Esophagus muscularis mucosa (tissue), 4 donors: ENCODE data around the gene GGA2. TPM values are rescaled to one million over a fixed set of nuclear protein-coding genes. Genes with fewer than 3 reads are reported as not detected.

Experiments
- DNase-seq: peaks from one replicate; pipeline ENCODE4 v3.0.0-alpha.2; 2017; ENCODE audit errors: extremely low spot score
- H3K27ac ChIP-seq, 4 donors: fragments of 200-600 bp; sonication (generic); replicated peaks in 1 of 4; 1 replicate in 3 of 4; 2 replicates in 1 of 4; pipeline ENCODE4 v1.5.1; 2016 to 2019; ENCODE audit warnings: mild to moderate bottlenecking in 1 of 4
- H3K27me3 ChIP-seq, 4 donors: fragments of 200-600 bp; sonication (generic); one replicate each; pipeline versions ENCODE4 v1.5.1 to v1.6.0; 2016 to 2019
- H3K36me3 ChIP-seq, 4 donors: fragments of 200-600 bp; sonication (generic); one replicate each; pipeline ENCODE4 v1.5.1; 2016 to 2019
- H3K4me1 ChIP-seq, 4 donors: fragments of 200-600 bp; sonication (generic); one replicate each; pipeline ENCODE4 v1.5.1; 2016 to 2019
- H3K4me3 ChIP-seq, 4 donors: fragments of 200-600 bp; sonication (generic); 1 replicate in 2 of 4; 2 replicates in 2 of 4; pipeline ENCODE4 v1.5.1; 2016 to 2019; ENCODE audit warnings: mild to moderate bottlenecking in 4 of 4, moderate library complexity in 1 of 4
- H3K9me3 ChIP-seq, 4 donors: fragments of 200-600 bp; sonication (generic); 1 replicate in 3 of 4; 2 replicates in 1 of 4; pipeline ENCODE4 v1.5.1; 2016 to 2019
- CTCF ChIP-seq, 3 experiments: fragments of 200-600 bp in 2 of 3; fragments of 450-650 bp in 1 of 3; sonication (generic) in 2 of 3; IDR thresholded peaks; one replicate each; pipeline ENCODE4 v1.5.1; 2017 to 2019; ENCODE audit warnings: antibody characterized with exemption in 3 of 3, mild to moderate bottlenecking in 2 of 3, moderate library complexity in 1 of 3
- EP300 ChIP-seq: sonication (generic); formaldehyde crosslinking; IDR thresholded peaks from one replicate; pipeline ENCODE4 v1.6.1; 2017; ENCODE audit warnings: antibody characterized with exemption
- POLR2A ChIP-seq: fragments of 450-650 bp; IDR thresholded peaks from one replicate; pipeline ENCODE4 v1.6.1; 2017; ENCODE audit warnings: antibody characterized with exemption, moderate library complexity, mild to moderate bottlenecking, low read depth
- POLR2AphosphoS5 ChIP-seq, 2 donors: sonication (generic); formaldehyde crosslinking; IDR thresholded peaks; one replicate each; pipeline ENCODE4 v1.6.1; 2017; ENCODE audit warnings: antibody characterized with exemption in 2 of 2
- WGBS: methylation state at CpG from one replicate; pipeline ENCODE4 v1.1.5; 2018; 5-methylcytosine and 5-hydroxymethylcytosine counted together
- intact Hi-C: fragments of 100-400 bp; cut with DNase I; formaldehyde crosslinking; loops from one replicate; pipeline ENCODE4 v1.15.1; 2023
- total RNA-seq, 4 donors: library from RNA; depleted of rRNA; stranded (reverse); fragments of >200 nt; gene quantifications; one replicate each; pipeline versions ENCODE4 v1.1.0 to v1.2.1, GENCODE V29; 2016

GGA2 gene
- total RNA-seq, 4 donors from 2014 or later: 20.3 to 37.3 (median 23.0) TPM

DNA sequence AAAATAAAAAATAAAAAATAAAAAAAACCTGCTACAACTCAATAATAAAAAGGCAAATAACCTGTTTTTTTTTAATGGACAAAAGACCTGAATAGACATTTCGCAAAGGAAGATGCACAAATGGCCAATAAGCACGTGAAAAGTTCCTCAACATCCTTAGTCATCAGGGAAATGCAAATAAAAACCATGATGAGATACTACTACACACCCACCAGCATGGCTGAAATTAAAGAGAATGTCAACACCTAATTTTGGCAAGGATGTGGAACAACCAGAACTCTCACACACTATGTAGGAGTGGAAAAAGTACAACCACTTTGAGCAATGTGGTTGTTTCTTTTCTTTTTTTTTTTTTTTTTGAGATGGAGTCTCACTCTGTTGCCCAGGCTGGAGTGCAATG lies 81.9 kb downstream of the GGA2 start:
- H3K27me3 ChIP-seq: no peaks in the 10 kb centered on the region
- intact Hi-C loops: no loop called here
- H3K27ac ChIP-seq: no peak overlapping the region
- H3K4me3 ChIP-seq: no peak overlapping the region
- 77% methylated on average over 2 of the region's 2 CpGs for WGBS
- peaks cover 15 to 22% (median 19%) of the 10 kb centered on the region in 4 donors for H3K4me1 ChIP-seq
- H3K36me3 ChIP-seq: peaks cover 6 to 63% (median 53%) of the 10 kb centered on the region in 4 donors
- no peak for DNase-seq
- TF ChIP-seq POLR2A (no peak), CTCF (IDR thresholded peaks at IDR 0.05) (no peak), POLR2AphosphoS5 (IDR thresholded peaks at IDR 0.05) (no peak)
- no peaks in the 10 kb centered on the region for H3K9me3 ChIP-seq

DNA sequence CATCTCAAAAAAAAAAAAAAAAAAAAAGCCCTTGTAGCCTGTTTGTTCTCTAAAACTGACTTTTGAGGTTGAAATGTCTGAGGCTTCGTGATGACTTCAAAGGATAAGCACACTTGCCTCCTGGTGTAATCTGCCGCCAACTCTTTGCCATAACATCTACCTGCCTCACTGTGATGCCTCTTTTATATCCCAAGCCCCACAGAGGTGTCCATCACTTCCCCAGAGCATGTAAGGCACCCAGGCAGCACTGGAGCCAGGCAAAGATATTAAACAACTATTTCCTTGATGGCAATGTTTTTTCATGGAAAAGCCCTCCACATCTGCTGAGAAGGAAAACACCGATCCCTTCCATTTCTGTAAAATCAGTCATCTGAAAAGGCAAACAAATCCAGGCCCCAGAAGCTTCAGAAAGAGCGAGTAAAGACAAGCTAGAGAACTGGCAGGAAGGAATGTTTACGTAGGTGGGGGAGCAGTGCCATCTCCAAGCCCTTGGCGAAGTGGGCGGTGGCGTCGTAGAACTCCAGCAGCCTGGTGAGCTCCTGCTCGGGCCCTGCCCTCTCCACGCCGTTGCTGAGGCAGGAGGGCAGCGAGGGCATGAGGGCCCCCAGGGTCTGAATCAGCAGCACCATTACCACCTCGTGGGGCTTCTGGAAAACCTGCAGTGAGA lies 85.9 kb downstream of the GGA2 start:
- DNase-seq: no peak
- intact Hi-C loops: no loop called here
- 75% methylated on average over 14 of the region's 14 CpGs for WGBS
- Histone ChIP-seq H3K9me3 (no peaks in the 10 kb centered on the region), H3K27ac (peak overlapping the region; percentile 91 to 95 (median 94)), H3K4me3 (no peak overlapping the region), H3K4me1 (peaks cover 22 to 41% (median 36%) of the 10 kb centered on the region in 4 donors), H3K36me3 (peaks cover 0 to 26% (median 18%) of the 10 kb centered on the region in 4 donors), H3K27me3 (no peaks in the 10 kb centered on the region)
- TF ChIP-seq POLR2AphosphoS5 (IDR thresholded peaks at IDR 0.05): peak; percentile 10 to 48
- no peak for TF ChIP-seq CTCF (IDR thresholded peaks at IDR 0.05)

- Histone ChIP-seq H3K9me3 (no peaks in the 10 kb centered on the region), H3K27ac (peak overlapping the region; percentile 91 to 95 (median 94)), H3K27me3 (no peaks in the 10 kb centered on the region), H3K4me3 (peak overlapping the region in 1 of 4 donors; percentile 14), H3K4me1 (peaks cover 22 to 41% (median 36%) of the 10 kb centered on the region in 4 donors), H3K36me3 (peaks cover 0 to 20% (median 14%) of the 10 kb centered on the region in 4 donors)
- 17% methylated on average over 11 of the region's 11 CpGs for WGBS
- DNase-seq: peak; percentile 96
- intact Hi-C loops: no loop called here
- TF ChIP-seq EP300: peak; percentile 78
- TF ChIP-seq POLR2A: no peak
- no peak for TF ChIP-seq CTCF (IDR thresholded peaks at IDR 0.05)
- peak; percentile 88 to 92 for TF ChIP-seq POLR2AphosphoS5 (IDR thresholded peaks at IDR 0.05)
These were observed 86.7 kb downstream of the GGA2 start for GRCh38 chr16:23423496-23424049.

GRCh38 chr16:23420011-23420410 lies 90.3 kb downstream of the GGA2 start:
- intact Hi-C loops: no loop called here
- H3K4me3 ChIP-seq: no peak overlapping the region
- H3K27me3 ChIP-seq: no peaks in the 10 kb centered on the region
- H3K4me1 ChIP-seq: peaks cover 22 to 36% (median 33%) of the 10 kb centered on the region in 4 donors
- peaks cover 20 to 44% (median 39%) of the 10 kb centered on the region in 4 donors for H3K36me3 ChIP-seq
- no peak for TF ChIP-seq POLR2AphosphoS5 (IDR thresholded peaks at IDR 0.05)
- no peak for TF ChIP-seq CTCF (IDR thresholded peaks at IDR 0.05)
- TF ChIP-seq EP300: no peak
- no peak for TF ChIP-seq POLR2A
- WGBS: 91% methylated on average over 5 of the region's 5 CpGs
- H3K9me3 ChIP-seq: no peaks in the 10 kb centered on the region
- peak overlapping the region; percentile 21 to 95 (median 36) for H3K27ac ChIP-seq
- DNase-seq: no peak
